Measurements from ENCODE around the gene MAML3.
"Not testable (repeated sequence)": the region's sequence is repeated elsewhere in the genome, so short reads cannot be mapped to it uniquely, and the experiment has no call there.

Gene MAML3

GRCh38 chr4:139709660-139710059 is 444.3 kb downstream of the MAML3 start:
- DNase-seq (ENCODE audit: insufficient read length, low spot score) (no peak), FAIRE-seq (no peak)
- no peak for TF ChIP-seq CTCF (IDR thresholded peaks at IDR 0.05; ENCODE audit: insufficient read depth, missing control alignments)

GRCh38 chr4:139704915-139705485 is 449.0 kb downstream of the MAML3 start:
- FAIRE-seq (no peak), DNase-seq (ENCODE audit: insufficient read length, low spot score) (no peak)
- no peak for TF ChIP-seq CTCF (IDR thresholded peaks at IDR 0.05; ENCODE audit: insufficient read depth, missing control alignments)

- no peak for FAIRE-seq
- no peak for TF ChIP-seq CTCF (IDR thresholded peaks at IDR 0.05; ENCODE audit: insufficient read depth, missing control alignments)
- DNase-seq (ENCODE audit: insufficient read length, low spot score), result no peak
These were observed 453.4 kb downstream of the MAML3 start for GRCh38 chr4:139700568-139700967.

GRCh38 chr4:139698167-139698925 is 455.6 kb downstream of the MAML3 start:
- DNase-seq (ENCODE audit: insufficient read length, low spot score); FAIRE-seq: not testable (repeated sequence)

GRCh38 chr4:139696491-139696890 is 457.5 kb downstream of the MAML3 start:
- DNase-seq (ENCODE audit: insufficient read length, low spot score) (no peak), FAIRE-seq (no peak)
- TF ChIP-seq CTCF (IDR thresholded peaks at IDR 0.05; ENCODE audit: insufficient read depth, missing control alignments), result no peak

GRCh38 chr4:139694522-139695107 is 459.4 kb downstream of the MAML3 start:
- FAIRE-seq, result no peak
- TF ChIP-seq CTCF (IDR thresholded peaks at IDR 0.05; ENCODE audit: insufficient read depth, missing control alignments), result no peak
- DNase-seq (ENCODE audit: insufficient read length, low spot score), result no peak

- FAIRE-seq (no peak), DNase-seq (ENCODE audit: insufficient read length, low spot score) (no peak)
- peak; percentile 20 for TF ChIP-seq CTCF (IDR thresholded peaks at IDR 0.05; ENCODE audit: insufficient read depth, missing control alignments)
These were observed 461.5 kb downstream of the MAML3 start for GRCh38 chr4:139692309-139693012.
